ENCODE results near the gene RAB3GAP1.

Gene RAB3GAP1

DNA sequence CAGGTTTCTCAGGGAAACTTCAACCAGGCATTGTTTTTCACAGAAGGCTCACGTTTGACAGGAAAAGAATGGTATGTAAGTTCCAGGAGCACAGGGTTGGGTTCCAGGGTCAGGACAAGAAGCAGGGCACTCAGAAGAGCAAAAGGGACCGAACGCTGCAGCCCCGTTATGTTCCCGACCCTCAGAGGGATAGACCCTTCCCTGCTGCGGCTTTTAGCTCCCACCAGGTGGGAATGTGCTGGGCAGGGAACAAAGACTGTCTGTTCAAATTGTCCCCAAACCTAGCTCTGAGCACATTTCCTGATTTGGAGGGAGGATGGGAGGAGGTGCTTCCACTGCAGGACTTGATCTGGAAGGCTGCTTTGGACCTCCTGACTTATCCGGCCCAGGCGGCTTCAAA lies 130.1 kb downstream of the RAB3GAP1 start:
- CTCF ChIA-PET = no interaction called here
- H3K4me3 ChIP-seq (ENCODE audit: low read depth, low read length) = no peak overlapping the region
- no peak for DNase-seq (ENCODE audit: low read depth, low spot score)
- POLR2A ChIA-PET = no interaction called here
- TF ChIP-seq, protein P1, sequence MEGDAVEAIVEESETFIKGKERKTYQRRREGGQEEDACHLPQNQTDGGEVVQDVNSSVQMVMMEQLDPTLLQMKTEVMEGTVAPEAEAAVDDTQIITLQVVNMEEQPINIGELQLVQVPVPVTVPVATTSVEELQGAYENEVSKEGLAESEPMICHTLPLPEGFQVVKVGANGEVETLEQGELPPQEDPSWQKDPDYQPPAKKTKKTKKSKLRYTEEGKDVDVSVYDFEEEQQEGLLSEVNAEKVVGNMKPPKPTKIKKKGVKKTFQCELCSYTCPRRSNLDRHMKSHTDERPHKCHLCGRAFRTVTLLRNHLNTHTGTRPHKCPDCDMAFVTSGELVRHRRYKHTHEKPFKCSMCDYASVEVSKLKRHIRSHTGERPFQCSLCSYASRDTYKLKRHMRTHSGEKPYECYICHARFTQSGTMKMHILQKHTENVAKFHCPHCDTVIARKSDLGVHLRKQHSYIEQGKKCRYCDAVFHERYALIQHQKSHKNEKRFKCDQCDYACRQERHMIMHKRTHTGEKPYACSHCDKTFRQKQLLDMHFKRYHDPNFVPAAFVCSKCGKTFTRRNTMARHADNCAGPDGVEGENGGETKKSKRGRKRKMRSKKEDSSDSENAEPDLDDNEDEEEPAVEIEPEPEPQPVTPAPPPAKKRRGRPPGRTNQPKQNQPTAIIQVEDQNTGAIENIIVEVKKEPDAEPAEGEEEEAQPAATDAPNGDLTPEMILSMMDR (IDR thresholded peaks at IDR 0.05; ENCODE audit: insufficient read depth, low read length, missing control alignments) = no peak

- ChIA-PET POLR2A (no interaction called here), CTCF (no interaction called here)
- no peak for DNase-seq (ENCODE audit: low read depth, low spot score)
- no peak overlapping the region for H3K4me3 ChIP-seq (ENCODE audit: low read depth, low read length)
- TF ChIP-seq, protein P1 (IDR thresholded peaks at IDR 0.05; ENCODE audit: insufficient read depth, low read length, missing control alignments) = no peak
These were observed 130.5 kb downstream of the RAB3GAP1 start for GRCh38 chr2:135182601-135183000.

DNA sequence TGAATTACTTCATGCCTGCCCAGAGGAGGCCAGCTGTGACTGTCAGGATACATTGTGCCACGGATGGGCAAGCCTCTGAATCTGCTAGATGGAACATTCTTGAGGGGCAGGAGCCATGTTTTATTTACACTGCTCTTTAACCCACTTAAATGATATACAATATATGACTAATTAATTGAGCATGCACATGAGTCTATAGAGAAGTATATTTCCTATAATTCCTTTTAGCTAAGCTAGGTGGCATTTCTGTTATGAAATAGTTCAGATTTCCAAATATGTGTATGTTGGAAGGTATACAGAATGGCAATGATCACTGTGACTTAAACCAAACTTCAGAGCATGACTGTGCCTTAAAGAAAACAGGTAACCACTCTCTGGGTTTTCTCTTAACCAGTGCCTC lies 131.7 kb downstream of the RAB3GAP1 start:
- ChIA-PET POLR2A (interaction anchor here (0.7 kb wide), 1 partner anchor 59 kb away, joined by 3 read pairs; no protein-coding TSS in a partner anchor), CTCF (interaction anchor here (1.2 kb wide), 1 partner anchor 180 kb away, joined by 6 read pairs; no protein-coding TSS in a partner anchor)
- DNase-seq (ENCODE audit: low read depth, low spot score) = no peak
- no peak overlapping the region for H3K4me3 ChIP-seq (ENCODE audit: low read depth, low read length)
- TF ChIP-seq, protein P1 (IDR thresholded peaks at IDR 0.05; ENCODE audit: insufficient read depth, low read length, missing control alignments) = no peak

GRCh38 chr2:135186054-135186453 lies 134.0 kb downstream of the RAB3GAP1 start:
- DNase-seq (ENCODE audit: low read depth, low spot score) = no peak
- POLR2A ChIA-PET = no interaction called here

DNA sequence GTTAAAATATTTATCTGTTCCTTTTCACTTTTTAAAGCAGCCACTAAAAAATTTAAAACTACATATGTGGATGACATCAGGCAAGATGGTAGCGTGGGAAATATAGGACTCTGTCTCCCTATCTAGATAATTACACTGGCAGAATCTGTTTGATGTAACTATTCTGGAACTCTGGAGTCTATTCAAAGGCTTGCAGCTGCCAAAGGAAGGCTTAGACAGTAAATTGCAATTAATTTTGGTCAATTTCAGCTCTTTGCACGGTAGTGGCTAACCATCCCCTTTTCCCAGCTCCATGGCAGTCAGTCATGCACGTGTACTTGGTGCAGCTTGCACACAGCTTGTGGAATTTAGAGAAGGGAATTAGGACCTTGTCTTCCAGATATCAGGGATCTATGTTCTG lies 135.2 kb downstream of the RAB3GAP1 start:
- TF ChIP-seq, protein P1 (IDR thresholded peaks at IDR 0.05; ENCODE audit: insufficient read depth, low read length, missing control alignments) = no peak
- CTCF ChIA-PET = no interaction called here
- no peak for DNase-seq (ENCODE audit: low read depth, low spot score)

More at GRCh38 chr2:135186054-135186453, 134.0 kb downstream of the RAB3GAP1 start:
- TF ChIP-seq, protein P1 (IDR thresholded peaks at IDR 0.05; ENCODE audit: insufficient read depth, low read length, missing control alignments) = no peak
- no peak overlapping the region for H3K4me3 ChIP-seq (ENCODE audit: low read depth, low read length)
- CTCF ChIA-PET = no interaction called here

DNA sequence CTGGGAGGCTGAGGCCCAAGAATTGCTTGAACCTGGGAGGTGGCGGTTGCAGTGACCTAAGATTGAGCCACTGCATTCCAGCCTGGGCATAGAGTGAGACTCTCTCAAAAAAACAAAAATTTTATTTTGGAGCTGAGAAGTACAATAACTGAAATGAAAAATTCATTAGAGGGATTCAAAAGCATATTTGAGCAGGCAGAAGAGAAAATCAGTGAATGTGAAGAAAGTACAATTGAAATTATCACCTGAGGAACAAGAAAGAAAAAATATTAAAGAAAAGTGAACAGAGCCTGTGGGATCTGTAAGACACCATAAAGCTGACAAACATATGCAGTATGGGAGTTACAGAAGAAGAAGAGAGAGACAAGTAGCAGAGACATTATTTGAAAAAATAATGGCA lies 137.1 kb downstream of the RAB3GAP1 start:
- ChIA-PET POLR2A (no interaction called here), CTCF (no interaction called here)
- TF ChIP-seq, protein P1 (IDR thresholded peaks at IDR 0.05; ENCODE audit: insufficient read depth, low read length, missing control alignments) = no peak
- no peak for DNase-seq (ENCODE audit: low read depth, low spot score)
- no peak overlapping the region for H3K4me3 ChIP-seq (ENCODE audit: low read depth, low read length)

More for the DNA sequence above, 135.2 kb downstream of the RAB3GAP1 start:
- H3K4me3 ChIP-seq (ENCODE audit: low read depth, low read length) = no peak overlapping the region
- POLR2A ChIA-PET = no interaction called here

Measured in AG04449 (cell line).